Activated T-cell treated with anti-CD3 and anti-CD28 coated beads, Interleukin-2, amount 50 U/mL, for 72 hours (primary cell): ENCODE results near the gene UBE2N. TPM values are rescaled to one million over a fixed set of nuclear protein-coding genes. Genes with fewer than 3 reads are reported as not detected.
"Not testable (repeated sequence)": the region's sequence is repeated elsewhere in the genome, so short reads cannot be mapped to it uniquely, and the experiment has no call there.

ENCODE experiments used
- ATAC-seq, 2 donors: fragments of 150-1000 bp; cut with Tn5 transposase; replicated peaks in 1 of 2; 2 replicates each; pipeline ENCODE4 v1.10.0; 2021; ENCODE audit warnings: moderate library complexity in 2 of 2, mild to moderate bottlenecking in 1 of 2
- DNase-seq, 2 donors: peaks; one replicate each; pipeline ENCODE4 v3.0.0; 2021 to 2022; ENCODE audit warnings: mixed read lengths in 1 of 2
- H3K27ac Mint-ChIP-seq: one replicate; pipeline ENCODE4 v1.8.0; 2022; ENCODE audit warnings: mild to moderate bottlenecking, moderate library complexity, mixed read lengths
- H3K27me3 Mint-ChIP-seq: one replicate; pipeline ENCODE4 v1.8.0; 2022; ENCODE audit warnings: low read depth, mixed read lengths
- H3K36me3 Mint-ChIP-seq, 2 donors: one replicate each; pipeline ENCODE4 v1.8.0; 2022; ENCODE audit warnings: mixed read lengths in 2 of 2, mild to moderate bottlenecking in 1 of 2; ENCODE audit not compliant: insufficient read depth in 2 of 2
- H3K4me1 Mint-ChIP-seq: one replicate; pipeline ENCODE4 v1.8.0; 2022; ENCODE audit warnings: low read depth, mixed read lengths
- H3K4me3 Mint-ChIP-seq, 2 donors: one replicate each; pipeline ENCODE4 v1.8.0; 2022; ENCODE audit warnings: mild to moderate bottlenecking in 2 of 2, mixed read lengths in 2 of 2, moderate library complexity in 2 of 2
- H3K9me3 Mint-ChIP-seq, 2 donors: one replicate each; pipeline ENCODE4 v1.8.0; 2022; ENCODE audit warnings: mixed read lengths in 2 of 2
- total RNA-seq, 2 donors: library from RNA; stranded (reverse); gene quantifications; one replicate each; pipeline ENCODE4 v1.2.3, GENCODE V29; 2022

UBE2N gene
- total RNA-seq, 2 donors from 2014 or later, result 116 to 125 TPM

DNA sequence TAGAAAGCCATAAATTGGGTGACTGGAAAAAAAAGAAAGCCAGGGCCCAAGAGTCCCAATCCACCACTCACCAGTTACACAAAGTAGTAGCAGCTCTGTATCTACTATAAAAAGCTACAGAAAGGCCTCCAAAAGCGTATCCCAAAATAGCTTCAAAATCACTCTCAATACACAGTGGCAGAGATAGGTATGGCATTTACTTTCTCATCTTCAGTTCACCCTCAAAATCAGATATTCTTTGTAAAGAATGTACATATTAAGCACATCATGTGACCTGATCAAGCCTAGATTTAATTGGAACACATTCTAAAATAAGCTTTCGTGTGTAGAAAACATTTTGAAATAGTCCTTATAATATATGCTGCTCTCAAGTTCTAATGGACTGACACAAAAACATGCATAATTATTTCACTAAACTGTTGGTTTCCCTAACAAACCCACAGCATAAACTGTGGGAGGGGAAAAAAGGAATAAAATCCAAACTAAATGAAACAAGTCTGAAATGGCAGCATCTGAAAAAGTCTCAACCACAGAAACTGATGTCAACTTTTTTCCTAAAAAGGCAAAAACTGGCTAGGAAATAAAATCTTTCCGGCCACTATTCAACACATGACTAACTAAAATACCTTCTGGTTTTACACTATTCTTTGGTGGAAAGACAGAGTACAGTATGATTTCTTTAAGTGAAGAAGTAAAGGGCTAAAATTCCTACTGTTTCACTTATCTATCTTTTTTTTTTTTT, 25.9 kb downstream of the UBE2N start:
- peak; percentile 33 to 39 for ATAC-seq
- Mint-ChIP-seq H3K4me1 (peaks cover 85% of the 10 kb centered on the region), H3K4me3 (peak overlapping the region; percentile 46 to 74)

DNA sequence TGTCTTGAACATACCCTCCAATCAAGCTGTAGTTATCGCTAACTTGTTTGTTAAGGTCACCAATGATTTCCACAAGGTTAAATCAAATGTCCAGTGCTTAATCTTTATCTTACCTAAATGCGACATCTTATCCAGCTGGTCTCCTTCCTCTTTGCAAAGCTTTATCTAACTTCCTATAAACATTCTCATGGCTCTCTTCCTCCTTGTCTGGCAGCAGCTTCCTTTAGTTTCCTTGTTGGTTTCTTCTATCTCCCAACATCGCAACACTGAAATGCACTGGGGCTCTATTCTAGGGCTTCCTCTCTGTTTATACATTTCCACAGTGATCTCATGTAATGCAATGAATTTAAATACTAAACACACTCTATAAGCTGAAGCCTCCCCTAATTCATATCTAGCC, 28.7 kb downstream of the UBE2N start:
- ATAC-seq (no peak), DNase-seq (no peak)
- peak overlapping the region; percentile 39 for H3K27ac Mint-ChIP-seq
- H3K36me3 Mint-ChIP-seq, result peaks cover 4 to 19% of the 10 kb centered on the region in 2 donors
- H3K27me3 Mint-ChIP-seq, result no peaks in the 10 kb centered on the region
- H3K9me3 Mint-ChIP-seq, result peaks cover 0 to 3% of the 10 kb centered on the region in 2 donors
- H3K4me1 Mint-ChIP-seq, result peaks cover 77% of the 10 kb centered on the region
- H3K4me3 Mint-ChIP-seq, result no peak overlapping the region

More for the DNA sequence above, 25.9 kb downstream of the UBE2N start:
- DNase-seq, result no peak
- H3K27me3 Mint-ChIP-seq, result no peaks in the 10 kb centered on the region
- H3K36me3 Mint-ChIP-seq, result peaks cover 4 to 10% of the 10 kb centered on the region in 2 donors
- H3K9me3 Mint-ChIP-seq, result peaks cover 0 to 3% of the 10 kb centered on the region in 2 donors
- H3K27ac Mint-ChIP-seq, result peak overlapping the region; percentile 96

DNA sequence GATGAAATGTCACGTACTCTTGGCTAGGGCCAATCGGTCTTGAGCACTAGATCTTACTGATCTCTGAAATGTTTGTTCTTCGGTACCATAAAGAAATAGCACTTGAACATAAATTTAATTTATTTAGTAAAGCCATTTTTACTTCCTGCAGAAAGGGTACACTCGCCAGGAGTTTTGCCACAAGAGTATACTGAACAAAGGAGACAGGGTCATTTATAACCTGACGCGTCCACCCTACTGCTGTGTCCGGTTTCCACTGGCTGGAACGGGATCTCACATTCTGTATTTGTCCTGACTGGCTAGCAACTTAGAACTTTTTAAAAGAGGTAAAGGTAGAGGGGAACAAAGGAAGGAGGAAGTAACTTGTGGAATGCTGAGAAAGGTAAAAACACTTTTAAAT, 29.4 kb downstream of the UBE2N start:
- DNase-seq, H3K9me3 Mint-ChIP-seq, H3K27me3 Mint-ChIP-seq, ATAC-seq: not testable (repeated sequence)
- peak overlapping the region; percentile 60 for H3K27ac Mint-ChIP-seq
- H3K4me3 Mint-ChIP-seq, result peak overlapping the region in 1 of 2 donors; percentile 8
- peaks cover 80% of the 10 kb centered on the region for H3K4me1 Mint-ChIP-seq
- H3K36me3 Mint-ChIP-seq, result peaks cover 4 to 19% of the 10 kb centered on the region in 2 donors

DNA sequence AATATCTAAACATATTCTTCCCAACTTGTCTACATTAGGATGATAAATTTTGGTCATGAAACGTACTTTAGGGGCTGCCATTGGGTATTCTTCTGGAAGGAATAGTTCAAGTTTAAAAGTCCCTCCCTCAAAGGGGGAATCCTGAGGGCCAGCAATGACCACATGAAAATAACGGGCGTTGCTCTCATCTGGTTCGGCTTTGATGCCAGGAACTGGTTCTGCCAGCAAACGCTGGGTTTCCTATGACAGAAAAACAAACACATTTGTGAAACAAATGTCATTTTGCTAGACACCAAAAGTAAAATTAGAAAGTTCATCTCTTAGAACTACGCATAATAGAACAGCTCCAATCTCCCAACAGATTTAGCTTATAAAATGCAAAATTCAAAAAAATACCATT, 30.7 kb downstream of the UBE2N start:
- ATAC-seq, H3K27me3 Mint-ChIP-seq, H3K4me3 Mint-ChIP-seq, DNase-seq, H3K9me3 Mint-ChIP-seq: not testable (repeated sequence)
- Mint-ChIP-seq H3K27ac (peak overlapping the region; percentile 74), H3K4me1 (peaks cover 72% of the 10 kb centered on the region), H3K36me3 (peaks cover 6 to 19% of the 10 kb centered on the region in 2 donors)

DNA sequence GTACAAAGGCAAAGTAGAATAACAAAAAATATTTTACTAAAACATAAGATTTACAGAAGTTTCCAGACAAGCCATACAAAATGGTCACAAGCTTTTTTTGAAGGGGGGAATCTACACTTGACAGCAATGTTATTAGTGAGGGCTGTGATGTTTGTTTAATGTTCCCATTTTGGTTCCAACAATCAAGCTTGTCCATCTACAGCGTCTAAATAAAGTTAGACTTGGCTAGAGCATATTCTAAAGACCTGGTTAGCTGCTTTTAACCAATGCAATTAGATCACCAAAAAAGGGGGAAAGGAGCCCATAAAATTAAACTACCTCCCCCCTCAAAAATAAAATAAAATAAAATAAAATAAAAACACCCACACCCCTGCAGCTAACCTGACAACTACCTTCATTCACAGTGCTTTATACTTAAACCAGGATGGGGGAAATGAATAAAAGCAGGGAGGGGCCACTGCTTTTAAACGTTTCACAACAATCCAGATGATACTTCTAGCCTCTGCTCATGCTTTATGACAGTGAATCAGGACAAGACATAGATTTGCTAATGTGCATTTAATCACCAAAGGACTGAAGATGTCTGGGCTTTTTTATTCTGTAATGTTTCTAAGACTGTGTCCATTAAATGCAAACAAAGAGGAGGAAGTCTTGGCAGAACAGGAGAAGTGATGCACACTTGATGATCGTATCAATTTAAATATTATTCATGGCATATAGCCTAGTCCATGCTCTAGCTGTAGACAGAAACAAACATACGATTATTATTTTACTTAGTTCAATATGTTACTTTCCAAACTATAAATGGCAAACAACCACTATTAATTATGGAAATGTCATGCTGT, 32.2 kb downstream of the UBE2N start:
- H3K9me3 Mint-ChIP-seq, ATAC-seq, DNase-seq, H3K4me3 Mint-ChIP-seq, H3K27me3 Mint-ChIP-seq: not testable (repeated sequence)
- peaks cover 6 to 18% of the 10 kb centered on the region in 2 donors for H3K36me3 Mint-ChIP-seq
- peaks cover 57% of the 10 kb centered on the region for H3K4me1 Mint-ChIP-seq
- H3K27ac Mint-ChIP-seq, result peak overlapping the region; percentile 47

DNA sequence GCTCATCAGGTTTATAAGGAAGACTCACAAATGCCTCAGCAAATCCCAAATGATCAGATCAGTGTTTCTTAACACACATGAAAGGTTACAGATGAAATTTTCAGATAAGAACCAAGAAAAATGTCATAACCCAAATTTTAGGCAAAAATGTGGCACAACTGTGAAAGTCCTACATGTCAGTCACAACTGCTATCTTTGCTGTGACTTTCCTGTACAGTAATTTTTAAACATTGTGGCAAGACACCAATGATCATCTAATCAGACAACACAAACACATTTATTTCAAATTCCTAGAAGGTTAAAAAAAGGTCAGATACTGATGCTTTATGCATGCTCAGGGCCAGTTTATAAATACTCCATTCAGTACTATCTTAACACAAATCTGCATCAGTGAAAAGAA, 32.9 kb downstream of the UBE2N start:
- peak overlapping the region in 1 of 2 donors; percentile 71 for H3K4me3 Mint-ChIP-seq
- H3K9me3 Mint-ChIP-seq, result peaks cover 0 to 3% of the 10 kb centered on the region in 2 donors
- peak overlapping the region; percentile 47 for H3K27ac Mint-ChIP-seq
- peak; percentile 29 to 49 for ATAC-seq
- no peak for DNase-seq
- H3K36me3 Mint-ChIP-seq, result peaks cover 4 to 18% of the 10 kb centered on the region in 2 donors
- H3K27me3 Mint-ChIP-seq, result no peaks in the 10 kb centered on the region
- peaks cover 55% of the 10 kb centered on the region for H3K4me1 Mint-ChIP-seq

DNA sequence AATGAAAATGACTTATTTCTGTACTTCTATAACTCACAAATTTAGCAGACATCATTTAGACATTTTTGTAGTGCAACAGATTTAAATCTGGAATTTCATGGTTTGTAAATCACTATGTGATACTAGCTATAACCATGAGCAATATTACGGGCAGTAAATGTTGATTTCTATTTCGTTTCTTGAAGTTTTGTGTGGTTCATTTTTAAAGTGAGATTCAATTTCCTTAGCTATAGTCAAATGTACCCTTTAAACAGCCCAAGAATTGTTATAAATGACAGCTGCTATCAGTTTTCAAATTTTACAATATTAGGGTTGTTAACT, 33.8 kb downstream of the UBE2N start:
- DNase-seq, result no peak
- Mint-ChIP-seq H3K36me3 (peaks cover 4 to 21% of the 10 kb centered on the region in 2 donors), H3K27me3 (no peaks in the 10 kb centered on the region), H3K4me1 (peaks cover 53% of the 10 kb centered on the region), H3K9me3 (peaks cover 0 to 3% of the 10 kb centered on the region in 2 donors), H3K4me3 (peak overlapping the region in 1 of 2 donors; percentile 71), H3K27ac (peak overlapping the region; percentile 97)
- ATAC-seq, result peak in 1 of 2 donors; percentile 62

DNA sequence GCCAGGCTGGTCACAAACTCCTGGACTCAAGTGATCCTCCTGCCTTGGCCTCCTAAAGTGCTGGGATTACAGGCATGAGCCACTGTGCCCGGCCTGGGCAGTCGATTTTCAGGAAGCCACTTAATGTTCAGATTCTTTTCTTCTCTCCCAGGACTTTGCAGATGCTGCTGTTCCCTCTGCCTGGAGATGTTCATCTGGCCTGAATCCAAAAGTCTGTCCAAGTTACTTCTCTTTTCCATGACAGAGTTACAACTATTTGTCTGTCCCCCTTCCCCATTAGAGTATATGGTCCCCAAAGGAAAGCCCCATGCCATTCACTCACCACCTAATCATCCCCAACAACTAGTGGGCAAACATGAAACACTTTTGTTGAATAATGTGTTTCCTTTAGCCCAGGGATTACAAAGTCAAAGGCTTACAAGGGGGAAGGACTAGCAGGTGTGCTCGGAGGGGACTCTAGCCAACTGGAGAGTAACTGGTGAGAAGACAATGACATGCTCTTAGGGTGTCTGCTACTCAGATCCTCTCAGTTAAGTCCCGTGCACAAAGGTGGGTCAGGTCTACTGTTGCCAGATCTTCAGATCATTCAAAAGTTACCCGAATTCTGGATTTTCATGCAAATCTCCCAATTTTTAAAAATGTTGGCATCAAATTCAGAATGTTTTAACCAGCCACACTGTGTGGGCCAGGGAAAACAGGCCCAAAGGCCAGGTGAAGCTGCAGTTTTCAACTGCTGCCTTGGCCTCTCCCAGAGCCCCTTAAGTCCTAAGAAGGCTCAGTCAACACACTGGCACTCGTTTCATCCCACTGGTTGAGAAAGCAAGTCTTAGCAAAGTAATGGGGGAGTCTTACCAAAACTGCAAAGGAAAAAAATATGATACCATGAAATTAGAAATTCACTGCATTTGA, 34.4 kb downstream of the UBE2N start:
- peaks cover 54% of the 10 kb centered on the region for H3K4me1 Mint-ChIP-seq
- peaks cover 0 to 3% of the 10 kb centered on the region in 2 donors for H3K9me3 Mint-ChIP-seq
- no peaks in the 10 kb centered on the region for H3K27me3 Mint-ChIP-seq
- peaks cover 9 to 20% of the 10 kb centered on the region in 2 donors for H3K36me3 Mint-ChIP-seq
- ATAC-seq, result peak in 1 of 2 donors; percentile 51
- H3K27ac Mint-ChIP-seq, result peak overlapping the region; percentile 97
- no peak for DNase-seq
- H3K4me3 Mint-ChIP-seq, result peak overlapping the region in 1 of 2 donors; percentile 71

DNA sequence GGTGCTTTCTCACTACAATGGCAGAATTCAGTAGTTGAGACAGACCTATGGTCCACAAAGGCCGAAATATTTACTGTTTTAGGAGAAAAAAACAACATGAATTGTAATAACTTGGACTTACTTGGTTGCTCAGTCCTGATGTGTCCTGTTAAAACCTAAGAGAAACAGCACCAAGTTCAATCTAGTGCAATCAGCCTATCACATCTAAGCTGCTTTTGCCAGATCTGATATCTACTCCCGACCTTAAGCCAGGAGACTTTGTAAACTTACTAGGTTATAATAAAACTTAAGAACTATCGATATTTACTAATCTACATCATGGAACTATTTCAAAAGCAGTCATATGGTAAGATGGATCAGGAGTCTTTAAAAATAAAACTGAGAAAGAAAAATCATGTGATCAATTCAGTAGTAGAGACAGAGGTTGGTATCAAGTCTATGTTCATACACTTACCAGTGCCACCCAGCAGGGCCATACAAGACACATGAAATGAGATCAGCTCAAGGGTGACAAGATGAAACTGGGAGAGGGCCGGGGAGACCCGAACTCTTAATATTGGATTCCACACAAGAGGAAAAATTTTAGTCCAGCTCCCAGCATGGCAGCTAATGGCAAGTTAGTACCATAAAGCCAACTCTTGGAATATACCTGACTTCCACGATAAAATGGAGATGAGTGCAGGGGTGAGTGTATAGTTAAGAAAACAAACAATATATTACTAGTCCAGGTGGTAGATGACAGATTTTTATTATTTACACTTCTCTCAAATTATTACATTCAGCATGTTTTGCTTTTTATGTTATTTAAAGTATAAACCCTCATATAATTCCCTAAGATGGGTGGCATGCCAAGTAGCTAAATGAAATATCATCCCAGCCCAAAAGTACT, 36.5 kb downstream of the UBE2N start:
- H3K36me3 Mint-ChIP-seq, result peaks cover 7 to 16% of the 10 kb centered on the region in 2 donors
- H3K4me3 Mint-ChIP-seq, result no peak overlapping the region
- no peaks in the 10 kb centered on the region for H3K9me3 Mint-ChIP-seq
- H3K27me3 Mint-ChIP-seq, result no peaks in the 10 kb centered on the region
- ATAC-seq (no peak), DNase-seq (no peak)
- H3K4me1 Mint-ChIP-seq, result peaks cover 44% of the 10 kb centered on the region
- H3K27ac Mint-ChIP-seq, result peak overlapping the region; percentile 17

DNA sequence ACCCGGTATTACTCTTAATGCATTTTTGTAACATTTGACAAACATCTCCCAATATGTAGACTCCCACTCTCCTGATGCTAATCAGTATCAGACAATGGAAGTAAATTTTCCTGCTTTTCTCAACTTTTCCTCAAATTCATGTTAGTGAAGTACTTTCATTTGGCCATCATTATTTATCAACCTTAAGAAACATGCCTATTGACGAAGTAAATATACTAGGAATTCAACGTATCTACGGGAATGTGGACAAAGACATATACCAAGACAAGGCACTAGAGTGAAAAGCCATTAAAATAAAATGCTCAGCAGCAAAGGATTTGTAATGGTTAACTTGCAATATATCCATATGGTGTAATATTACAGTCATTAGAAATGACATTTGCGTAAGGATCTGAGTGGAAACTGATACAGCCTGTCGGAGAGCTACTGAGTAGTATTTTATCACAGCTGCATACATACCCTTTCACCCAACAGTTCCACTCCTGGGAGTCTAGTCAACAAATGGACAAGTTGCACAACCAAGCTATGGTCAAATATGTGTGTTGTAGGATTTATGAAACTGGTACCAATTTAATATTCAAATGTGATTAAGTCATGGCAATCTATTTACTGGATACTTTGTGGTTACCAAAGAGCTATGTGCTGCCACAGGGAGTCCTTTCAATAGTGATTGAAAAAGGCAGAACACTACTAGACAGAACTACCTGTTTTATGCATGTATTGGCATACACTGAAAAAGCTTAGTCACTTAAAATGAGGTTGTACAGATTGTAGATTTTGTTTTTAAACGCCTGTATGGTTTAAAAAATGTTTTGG, 37.6 kb downstream of the UBE2N start:
- Mint-ChIP-seq H3K4me1 (peaks cover 42% of the 10 kb centered on the region), H3K4me3 (no peak overlapping the region), H3K27ac (peak overlapping the region; percentile 64), H3K9me3 (no peaks in the 10 kb centered on the region), H3K27me3 (no peaks in the 10 kb centered on the region), H3K36me3 (peaks cover 7 to 14% of the 10 kb centered on the region in 2 donors)
- no peak for ATAC-seq
- no peak for DNase-seq
